Femur (tissue), 1 donor: ENCODE results near the gene FOXA3.
"Not testable (repeated sequence)": the region's sequence is repeated elsewhere in the genome, so short reads cannot be mapped to it uniquely, and the experiment has no call there.

Experiments
- DNase-seq: peaks from one replicate; pipeline ENCODE4 v3.0.0-alpha.2; 2017

FOXA3 gene

DNA sequence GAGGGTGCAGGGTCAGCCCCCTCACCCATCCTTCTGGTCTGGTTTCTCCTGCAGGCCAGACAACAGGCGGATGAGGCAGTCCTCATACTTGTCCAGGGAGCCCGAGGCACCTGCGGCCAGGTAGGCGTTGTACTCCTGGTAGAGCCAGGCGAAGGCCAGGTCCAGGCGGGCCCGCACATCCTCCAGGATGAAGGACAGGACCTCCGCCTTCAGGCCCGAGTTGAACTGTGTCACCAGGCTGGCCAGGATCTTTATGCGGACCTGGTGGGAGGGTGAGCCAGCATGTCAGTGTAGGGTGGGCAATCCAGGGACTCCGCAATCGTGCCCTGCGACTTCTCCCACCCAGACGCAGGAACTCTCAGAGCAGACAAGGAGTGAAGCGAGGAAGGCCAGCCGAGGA, 35.2 kb upstream of the FOXA3 start:
- DNase-seq = no peak

DNA sequence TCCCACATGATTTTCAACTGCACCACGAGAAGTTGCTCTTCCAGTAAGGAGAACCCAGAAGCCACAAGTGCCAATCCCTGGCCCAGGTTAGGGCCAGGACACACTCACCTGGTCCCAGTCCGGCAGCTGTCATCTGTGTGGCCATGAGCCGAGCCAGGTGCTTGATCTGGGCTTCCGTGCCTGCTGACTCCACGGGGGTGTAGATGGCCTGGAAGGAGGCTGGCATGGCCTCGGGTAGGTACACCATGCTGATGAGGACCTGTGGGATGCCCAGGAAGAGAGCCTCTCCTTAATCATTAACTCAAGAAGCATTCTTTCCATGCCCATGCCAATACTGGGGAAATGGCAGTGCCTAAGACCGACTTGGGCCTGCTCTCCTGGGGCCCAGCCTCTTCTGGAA, 29.2 kb upstream of the FOXA3 start:
- no peak for DNase-seq

DNA sequence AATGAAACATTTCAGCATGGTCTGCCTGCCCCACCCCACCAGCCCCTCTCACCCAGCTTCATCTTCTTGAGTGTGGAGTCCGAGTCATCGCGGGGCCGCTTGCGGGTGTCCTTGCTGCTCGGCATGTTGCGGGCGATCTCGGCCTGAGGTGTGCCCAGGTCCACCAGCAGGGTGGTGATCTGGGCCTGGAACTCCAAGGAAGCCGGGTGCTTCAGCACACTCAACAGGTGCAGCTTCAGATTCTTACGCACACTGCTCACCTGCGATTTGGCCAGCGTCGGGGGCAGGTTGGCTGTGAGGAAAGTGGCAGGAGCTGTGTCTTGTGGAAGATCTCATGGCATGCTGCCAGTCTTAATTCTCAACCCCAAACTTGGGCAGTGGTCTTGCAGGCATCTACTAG, 21.9 kb upstream of the FOXA3 start:
- no peak for DNase-seq

DNA sequence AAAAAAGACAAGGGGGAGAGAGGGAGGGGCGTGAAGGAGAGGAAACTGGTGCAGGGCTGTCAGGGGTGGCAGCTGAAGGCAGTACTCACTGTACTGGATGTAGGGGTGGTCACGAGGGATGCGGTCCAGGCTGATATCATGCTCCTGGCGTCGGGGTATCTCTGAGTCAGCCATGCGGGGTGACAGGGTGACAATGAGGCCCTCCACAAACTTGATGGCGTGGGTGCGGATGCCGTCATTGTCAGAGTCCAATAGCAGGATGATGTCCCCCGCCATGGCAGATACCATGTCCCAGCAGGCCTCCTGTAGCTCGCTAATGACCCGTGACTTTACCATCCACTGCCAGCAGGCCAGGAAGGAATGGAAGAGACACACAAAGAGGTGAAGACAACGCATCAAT, 16.5 kb upstream of the FOXA3 start:
- DNase-seq = no peak

DNA sequence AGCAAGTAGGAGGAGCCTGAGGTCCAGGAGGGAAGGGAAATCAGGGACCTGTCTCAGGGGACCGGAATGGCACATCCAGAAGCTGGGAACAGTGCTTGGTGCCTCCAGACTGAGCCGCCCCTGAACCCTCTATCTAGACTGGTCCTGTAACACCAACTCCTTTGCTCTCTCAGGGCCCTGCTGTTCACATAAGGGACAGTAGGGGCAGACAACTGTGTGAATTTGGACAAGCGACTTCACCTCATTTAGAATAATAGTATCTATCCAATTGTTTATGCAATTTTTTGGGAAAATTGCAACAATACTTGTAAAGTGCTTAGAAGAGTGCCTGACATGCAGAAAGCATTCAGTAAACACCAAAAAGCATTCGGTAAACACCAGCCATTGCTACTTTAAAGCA, 15.2 kb upstream of the FOXA3 start:
- no peak for DNase-seq

DNA sequence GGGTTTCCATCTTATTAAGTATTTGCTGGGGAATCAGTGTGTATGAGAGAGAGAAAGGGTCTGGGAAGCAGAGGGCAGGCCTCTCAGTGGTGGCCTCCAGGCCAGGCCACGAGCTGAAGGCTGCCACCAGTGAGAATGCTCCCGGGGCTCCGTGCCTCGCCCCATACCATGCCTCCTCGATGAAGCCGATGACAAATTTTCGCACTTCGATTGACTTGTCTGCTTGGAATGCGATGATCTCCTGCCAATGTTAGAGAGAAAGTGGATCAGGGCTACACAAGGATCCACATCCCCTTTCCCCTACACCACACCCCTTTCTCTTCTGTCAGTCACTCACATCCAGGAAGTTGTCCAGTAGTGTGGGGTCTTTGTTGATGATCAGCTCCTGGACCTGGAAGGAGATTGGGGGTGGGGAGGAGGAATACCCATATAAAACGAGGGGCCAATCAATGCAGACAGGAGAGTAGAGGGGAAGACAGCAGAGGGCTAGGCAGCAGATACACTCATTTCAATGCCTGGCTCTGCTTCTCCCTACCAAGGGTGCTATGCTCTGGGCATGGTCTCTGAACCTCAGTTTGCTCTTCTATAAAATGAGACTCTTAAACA, 11.9 kb upstream of the FOXA3 start:
- no peak for DNase-seq

DNA sequence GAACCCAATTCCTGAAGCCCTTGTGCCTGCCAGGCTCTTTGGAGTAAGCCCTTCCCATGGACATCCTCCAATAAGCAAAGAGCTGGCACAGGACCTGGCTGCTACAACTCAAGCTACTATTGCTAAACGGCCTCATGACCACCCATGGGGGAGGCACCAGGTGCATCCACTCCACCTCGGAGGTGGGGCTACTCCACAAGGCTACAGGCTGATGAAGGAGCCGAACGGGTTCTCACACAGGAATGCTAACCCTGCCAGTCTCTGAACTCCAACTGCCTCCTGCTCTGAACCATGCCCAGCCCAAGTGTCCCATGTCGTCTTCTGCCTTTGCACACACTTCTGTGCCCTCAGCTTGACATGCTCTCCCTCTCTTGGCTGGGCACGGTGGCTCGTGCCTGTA, 11.1 kb upstream of the FOXA3 start:
- no peak for DNase-seq

DNA sequence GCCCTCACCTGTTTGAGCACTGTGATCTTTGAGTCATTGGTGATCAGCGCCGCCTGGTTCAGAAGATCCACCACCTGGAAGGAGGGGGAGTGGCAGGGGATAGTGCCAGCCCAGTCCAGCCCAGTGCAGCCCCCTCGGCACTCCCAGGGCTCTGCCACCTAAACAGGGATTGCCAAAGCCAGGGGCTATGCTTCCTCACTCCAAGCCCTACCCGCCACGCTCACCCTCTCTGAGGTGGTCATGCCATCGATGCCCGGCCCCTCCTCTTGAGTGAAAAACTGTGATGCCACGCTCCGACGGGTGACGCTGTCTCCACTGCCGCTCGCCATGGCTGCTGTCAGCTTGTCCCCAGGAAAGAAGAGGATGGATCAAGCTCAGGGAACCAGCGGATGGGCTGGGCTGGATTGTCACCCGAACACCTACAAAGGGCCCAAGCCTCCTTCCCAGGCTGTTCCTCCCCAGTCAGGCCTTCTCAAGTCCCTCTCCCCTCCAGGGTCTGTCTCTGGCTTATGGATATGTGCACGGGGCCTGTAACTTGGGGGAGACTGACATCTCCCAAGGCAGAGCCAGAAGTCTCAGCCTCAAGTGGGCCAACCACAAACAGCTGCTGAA, 9.9 kb upstream of the FOXA3 start:
- no peak for DNase-seq

DNA sequence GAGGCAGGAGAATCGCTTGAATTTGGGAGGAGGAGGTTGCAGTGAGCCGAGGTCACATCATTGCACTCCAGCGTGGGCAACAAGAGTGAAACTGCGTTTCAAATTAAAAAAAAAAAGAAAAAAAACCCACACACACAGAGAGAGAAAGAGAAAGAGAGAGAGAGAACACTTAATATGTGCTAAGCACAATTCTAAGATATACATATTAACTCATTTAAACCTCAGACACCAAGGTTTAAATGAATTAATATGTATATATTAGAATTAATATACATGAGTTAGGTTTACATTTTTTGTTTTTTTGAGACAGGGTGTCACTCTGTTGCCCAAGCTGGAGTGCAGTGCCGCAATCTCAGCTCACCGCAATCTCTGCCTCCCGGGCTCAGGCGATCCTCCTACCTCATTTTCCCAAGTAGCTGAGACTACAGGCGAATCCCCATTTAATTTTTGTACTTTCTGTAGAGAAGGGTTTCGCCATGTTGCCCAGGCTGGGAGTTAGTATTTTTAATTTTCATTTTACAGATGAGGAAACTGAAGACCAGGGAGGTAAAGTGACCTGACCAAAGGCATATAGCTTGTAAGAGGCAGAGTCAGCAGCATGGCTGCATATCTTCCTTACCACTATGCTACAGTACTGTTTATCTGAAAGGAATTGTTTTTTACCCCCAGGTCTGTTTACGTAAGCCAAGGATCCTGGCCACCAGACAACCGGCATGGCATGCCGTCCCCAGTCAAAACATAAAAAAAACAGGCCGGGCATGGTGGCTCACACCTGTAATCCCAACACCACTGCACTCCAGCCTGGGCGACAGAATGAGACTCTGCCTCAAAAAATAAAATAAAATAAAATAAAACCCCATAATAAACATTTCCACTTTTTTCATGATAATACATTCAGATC, 3.5 kb upstream of the FOXA3 start:
- DNase-seq = no peak

DNA sequence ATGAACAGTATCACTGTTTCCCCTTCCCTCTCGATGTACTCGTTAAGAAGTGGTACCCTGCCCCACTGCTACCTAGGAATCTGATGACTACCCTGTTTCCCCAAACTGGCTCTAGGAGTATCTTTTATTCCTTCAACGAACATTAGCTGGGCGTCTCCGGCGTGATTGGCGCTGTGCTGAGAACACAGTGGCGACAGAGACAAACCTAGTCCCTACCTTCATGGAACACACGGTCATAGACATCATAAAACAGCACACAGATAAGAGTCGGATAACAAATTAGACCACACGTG, 1.9 kb upstream of the FOXA3 start:
- no peak for DNase-seq

DNA sequence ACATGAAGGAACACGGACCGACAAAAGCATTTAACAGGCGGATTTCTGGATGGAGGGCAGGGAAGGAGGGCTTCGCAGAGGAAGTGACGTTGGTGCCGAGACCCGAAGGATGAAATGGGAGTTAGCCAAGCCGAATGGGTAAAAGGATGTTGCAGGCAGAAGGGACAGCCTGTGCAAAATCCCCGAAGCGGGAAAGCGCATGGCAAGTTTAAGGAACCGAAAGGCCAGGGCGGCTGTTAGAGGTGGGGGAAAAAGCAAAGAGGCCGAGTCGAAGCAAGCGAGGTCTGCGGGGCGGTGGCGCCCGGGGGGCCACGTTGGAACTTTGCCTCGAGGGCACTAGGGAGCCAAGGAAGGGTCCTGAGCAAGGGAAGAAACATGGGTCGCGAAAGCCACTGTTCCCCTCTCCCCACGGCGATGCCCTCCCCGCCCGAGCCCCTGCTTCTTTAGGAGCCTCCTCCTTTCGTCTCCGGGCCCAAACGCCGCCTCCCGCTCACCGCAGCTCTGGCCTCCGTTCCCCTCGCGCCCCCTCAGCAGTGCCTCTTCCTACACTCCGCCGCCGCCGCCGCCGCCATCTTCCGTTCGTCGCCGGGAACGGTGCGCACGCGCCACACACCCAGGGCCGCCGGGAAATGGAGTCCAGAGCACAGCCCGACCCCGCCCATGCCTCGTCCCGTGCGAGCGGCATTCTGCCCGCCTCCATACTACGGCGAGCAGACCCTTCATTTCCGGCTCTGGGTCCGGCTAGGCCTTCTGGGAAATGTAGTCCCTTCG, 1.4 kb upstream of the FOXA3 start, which contains the start of gene SYMPK:
SYMPK (minus strand) TSS at position 584 of the 771 bp plus-strand sequence. CDS start 8,652 bp downstream, outside the sequence.
- DNase-seq = peak; percentile 100

DNA sequence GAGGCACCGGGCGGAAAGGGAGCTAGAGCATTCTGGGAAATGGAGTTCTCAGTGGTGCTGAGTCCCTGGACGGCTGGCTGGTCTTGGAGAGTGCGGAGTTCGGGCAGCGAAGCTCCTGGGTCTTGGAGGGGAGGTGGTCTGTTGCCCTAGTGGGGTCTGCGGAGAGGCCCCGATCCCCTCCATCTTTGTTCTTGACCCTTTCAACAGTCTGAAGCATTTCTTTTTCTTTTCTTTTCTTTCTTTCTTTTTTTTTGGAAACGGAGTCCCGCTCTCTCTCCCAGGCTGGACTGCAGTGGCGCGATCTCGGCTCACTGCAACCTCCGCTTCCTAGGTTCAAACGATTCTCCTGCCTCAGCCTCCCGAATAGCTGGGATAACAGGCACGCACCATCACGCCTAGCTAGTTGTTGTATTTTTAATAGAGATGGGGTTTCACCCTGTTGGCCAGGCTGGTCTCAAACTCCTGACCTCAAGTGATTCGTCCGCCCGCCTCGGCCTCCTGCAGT, 739 bp upstream of the FOXA3 start:
- no peak for DNase-seq

DNA sequence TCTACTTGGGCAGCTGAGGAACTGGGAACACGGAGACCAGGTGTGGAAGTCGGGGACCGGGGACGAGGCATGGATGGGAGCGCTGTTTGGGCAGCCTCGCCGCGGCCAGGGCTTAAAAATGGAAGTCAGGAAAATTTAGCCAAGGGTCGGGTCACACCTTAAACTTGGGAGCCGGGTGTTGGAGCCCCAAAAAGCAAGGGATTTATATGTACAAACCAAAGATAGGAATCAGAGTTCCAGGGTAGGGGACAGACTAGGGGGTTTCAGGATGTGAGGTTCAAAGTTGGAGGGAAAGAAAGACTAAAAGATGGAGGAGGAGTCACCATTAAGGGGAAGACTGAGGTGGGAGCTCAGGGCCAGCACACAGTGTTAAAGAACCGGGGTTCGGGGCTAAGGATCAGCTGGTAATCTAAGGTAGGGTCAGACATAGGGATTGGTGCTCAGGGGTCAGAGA, 530 bp downstream of the FOXA3 start:
- no peak for DNase-seq

DNA sequence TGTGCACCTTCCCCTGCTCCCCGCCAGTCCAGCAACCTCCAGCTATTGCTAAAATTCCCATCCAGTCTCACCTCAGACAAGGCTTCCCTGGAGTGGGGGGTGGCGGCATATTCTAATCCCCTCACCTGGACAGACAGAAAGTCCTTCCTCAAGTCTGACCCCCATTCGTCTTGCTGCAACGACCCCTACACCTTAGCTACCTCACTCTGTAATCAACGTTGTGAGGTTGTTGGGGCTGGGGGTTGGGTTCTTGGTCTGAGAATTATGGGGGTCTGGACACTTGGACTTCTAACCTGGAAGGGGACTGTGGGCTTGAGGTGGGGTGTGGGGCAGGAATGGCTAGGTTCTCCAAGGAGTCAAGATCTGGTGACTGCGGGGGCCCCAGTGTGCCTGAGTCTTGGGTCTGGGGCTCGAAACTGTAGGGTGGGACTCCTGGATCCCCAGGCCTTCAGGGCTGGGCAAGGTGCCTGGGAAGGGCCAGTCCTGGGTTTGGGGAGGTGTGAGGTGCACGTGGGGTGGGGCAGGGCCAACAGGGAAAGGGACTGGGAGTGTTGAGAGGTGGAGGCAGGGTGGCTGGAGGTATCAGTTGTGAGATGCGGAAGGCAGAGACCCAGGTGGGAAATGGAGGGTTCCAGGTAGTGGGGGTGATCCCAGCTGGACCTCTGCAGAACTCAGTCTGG, 1.3 kb downstream of the FOXA3 start:
- no peak for DNase-seq

DNA sequence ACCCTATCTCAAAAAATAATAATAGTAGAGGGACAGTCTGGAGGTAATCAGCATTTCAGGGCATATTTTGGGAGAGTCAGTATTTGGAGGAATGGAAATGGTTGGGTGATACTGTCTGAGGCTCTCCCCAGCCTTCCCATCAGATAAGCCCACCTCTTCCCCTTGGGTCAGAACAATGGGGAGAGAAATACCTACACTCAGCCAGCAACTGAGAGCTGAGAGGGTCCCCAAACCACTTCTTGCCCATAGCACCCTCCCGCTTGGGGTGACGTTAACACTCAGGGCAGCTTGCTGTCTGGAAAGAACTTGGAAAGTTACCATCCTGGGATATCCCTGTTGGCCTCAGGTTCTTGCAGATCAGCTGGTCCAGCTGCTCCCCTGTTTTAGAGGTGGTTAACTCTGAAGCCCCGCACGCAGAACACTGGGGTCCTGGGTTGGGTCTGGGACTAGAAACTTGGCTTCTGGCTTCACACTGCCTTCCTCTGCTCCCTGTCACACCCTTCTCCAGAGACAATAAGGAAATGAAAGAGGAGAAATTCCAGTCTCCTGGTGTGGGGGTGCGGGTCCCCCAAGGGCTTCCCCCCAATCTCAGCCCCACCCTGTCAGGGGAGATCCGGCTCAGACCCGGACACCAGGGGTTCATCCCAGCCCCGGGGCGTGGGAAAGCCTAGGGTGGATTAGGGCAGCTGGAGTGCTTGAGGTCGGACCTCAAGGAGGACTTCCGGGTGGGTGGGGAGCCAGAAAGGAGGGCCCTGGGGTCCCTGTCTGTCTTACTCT, 2.5 kb downstream of the FOXA3 start:
- no peak for DNase-seq

DNA sequence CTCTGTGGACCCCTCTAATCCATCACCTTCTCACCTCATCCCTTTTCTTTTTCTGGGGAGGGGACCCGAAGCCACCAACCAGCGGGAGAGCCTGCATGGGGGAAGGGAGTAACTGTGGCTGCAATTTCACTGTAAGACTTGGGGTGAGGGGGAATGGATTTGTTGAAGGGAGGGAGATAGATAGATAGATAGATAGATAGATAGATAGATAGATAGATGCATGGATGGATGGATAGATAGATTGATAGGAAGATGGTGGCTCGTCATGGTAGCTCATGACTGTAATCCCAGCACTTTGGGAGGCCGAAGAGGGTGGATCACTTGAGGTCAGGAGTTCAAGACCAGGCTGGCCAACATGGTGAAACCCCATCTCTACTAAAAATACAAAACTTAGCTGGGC, 3.1 kb downstream of the FOXA3 start:
- not testable (repeated sequence) for DNase-seq

DNA sequence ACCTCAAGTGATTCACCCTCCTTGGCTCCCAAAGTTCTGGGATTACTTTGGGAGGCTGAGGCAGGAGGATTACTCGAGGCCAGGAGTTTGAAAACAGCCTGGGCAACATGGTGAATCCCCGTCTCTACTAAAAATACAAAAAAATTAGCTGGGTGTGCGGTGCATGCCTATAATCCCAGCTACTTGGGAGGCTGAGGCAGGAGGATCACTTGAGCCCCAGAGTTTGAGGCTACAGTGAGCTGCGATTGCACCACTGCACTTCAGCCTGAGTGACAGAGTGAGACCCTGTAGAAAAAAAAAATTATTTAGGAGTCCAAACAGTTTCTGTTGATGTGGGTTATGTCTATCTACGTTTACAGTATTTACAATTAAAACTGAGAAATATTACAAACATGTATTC, 6.7 kb downstream of the FOXA3 start:
- no peak for DNase-seq

DNA sequence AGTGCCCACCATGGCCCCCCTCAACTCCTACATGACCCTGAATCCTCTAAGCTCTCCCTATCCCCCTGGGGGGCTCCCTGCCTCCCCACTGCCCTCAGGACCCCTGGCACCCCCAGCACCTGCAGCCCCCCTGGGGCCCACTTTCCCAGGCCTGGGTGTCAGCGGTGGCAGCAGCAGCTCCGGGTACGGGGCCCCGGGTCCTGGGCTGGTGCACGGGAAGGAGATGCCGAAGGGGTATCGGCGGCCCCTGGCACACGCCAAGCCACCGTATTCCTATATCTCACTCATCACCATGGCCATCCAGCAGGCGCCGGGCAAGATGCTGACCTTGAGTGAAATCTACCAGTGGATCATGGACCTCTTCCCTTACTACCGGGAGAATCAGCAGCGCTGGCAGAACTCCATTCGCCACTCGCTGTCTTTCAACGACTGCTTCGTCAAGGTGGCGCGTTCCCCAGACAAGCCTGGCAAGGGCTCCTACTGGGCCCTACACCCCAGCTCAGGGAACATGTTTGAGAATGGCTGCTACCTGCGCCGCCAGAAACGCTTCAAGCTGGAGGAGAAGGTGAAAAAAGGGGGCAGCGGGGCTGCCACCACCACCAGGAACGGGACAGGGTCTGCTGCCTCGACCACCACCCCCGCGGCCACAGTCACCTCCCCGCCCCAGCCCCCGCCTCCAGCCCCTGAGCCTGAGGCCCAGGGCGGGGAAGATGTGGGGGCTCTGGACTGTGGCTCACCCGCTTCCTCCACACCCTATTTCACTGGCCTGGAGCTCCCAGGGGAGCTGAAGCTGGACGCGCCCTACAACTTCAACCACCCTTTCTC, 8.2 kb downstream of the FOXA3 start:
- DNase-seq = no peak

DNA sequence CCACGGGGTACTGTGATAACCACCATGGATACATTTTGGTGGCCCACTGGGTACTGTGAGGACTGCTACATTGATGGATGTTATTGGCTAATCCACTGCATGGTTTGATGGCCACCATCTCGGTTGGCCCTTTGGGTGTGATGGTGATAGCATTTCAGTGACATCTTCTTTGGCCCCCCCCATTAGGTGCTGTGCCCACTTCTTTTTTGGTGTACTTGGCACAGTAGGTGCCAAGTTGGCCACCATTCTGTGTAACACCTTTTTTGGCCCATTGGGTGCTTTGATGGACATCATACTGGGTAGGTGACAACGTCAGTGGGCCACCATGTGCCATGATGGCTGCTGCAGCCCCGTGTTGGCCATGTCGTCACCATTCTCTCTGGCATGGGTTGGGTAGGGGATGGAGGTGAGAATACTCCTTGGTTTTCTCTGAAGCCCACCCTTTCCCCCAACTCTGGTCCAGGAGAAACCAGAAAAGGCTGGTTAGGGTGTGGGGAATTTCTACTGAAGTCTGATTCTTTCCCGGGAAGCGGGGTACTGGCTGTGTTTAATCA, 9.2 kb downstream of the FOXA3 start:
- no peak for DNase-seq

DNA sequence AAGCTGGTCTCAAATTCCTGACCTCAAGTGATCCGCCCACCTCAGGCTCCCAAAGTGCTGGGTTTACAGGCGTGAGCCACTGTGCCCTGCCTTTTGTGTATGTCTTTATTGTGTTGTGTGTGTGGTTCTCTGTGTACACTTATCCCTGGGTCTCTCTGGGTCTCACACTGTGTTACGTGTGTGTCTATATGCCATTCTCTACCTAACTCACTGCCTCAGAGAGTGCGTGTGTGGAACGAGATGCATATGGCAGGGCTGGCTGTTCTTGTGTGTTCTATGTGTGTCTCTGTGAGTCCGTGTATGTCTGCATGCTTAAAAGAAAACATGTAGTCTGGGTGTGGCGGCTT, 10.5 kb downstream of the FOXA3 start:
- DNase-seq = no peak

DNA sequence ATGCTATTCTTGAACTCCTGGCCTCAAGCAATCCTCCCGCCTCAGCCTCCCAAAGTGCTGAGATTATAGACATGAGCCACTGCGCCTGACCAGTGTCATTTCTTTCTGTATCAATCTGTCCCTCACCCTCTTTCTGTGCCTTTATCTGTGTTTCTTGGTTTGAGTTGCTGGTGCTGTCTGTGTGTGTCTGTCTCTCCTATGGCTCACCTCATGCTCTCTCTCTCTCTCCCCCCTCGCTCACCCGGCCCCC, 12.0 kb downstream of the FOXA3 start:
- no peak for DNase-seq
